SK-N-SH treated with all-trans-retinoic acid at 6 μM for 48 hours (cell line): ENCODE data around the gene CLCN4.

ENCODE experiments used
- BACH2 ChIP-seq: fragments of 250-450 bp; sonication (Bioruptor Pico); IDR thresholded peaks from 2 replicates; pipeline ENCODE4 v1.9.0; 2021; ENCODE audit warnings: mild to moderate bottlenecking, borderline replicate concordance
- CREB5 ChIP-seq: fragments of 250-450 bp; sonication (Bioruptor Pico); IDR thresholded peaks from 2 replicates; pipeline ENCODE4 v1.5.1; 2020; ENCODE audit warnings: low read depth, mild to moderate bottlenecking, moderate library complexity
- CSDC2 ChIP-seq: fragments of 250-450 bp; sonication (Bioruptor Pico); IDR thresholded peaks from 2 replicates; pipeline ENCODE4 v1.5.0; 2020; ENCODE audit warnings: mild to moderate bottlenecking, moderate library complexity
- CSRNP3 ChIP-seq: fragments of 250-450 bp; sonication (Bioruptor Pico); IDR thresholded peaks from 2 replicates; pipeline ENCODE4 v1.5.1; 2021; ENCODE audit warnings: mild to moderate bottlenecking, moderate library complexity
- PPARA ChIP-seq: fragments of 250-450 bp; sonication (Bioruptor Pico); IDR thresholded peaks from 2 replicates; pipeline ENCODE4 v1.5.0; 2020; ENCODE audit warnings: mild to moderate bottlenecking, borderline replicate concordance
- RARB ChIP-seq: fragments of 250-450 bp; sonication (Bioruptor Pico); IDR thresholded peaks from 2 replicates; pipeline ENCODE4 v1.8.0; 2021; ENCODE audit warnings: mild to moderate bottlenecking, moderate library complexity
- TOX ChIP-seq: fragments of 250-450 bp; sonication (Bioruptor Pico); IDR thresholded peaks from 2 replicates; pipeline ENCODE4 v1.8.0; 2021; ENCODE audit warnings: mild to moderate bottlenecking, moderate library complexity, borderline replicate concordance
- ZFP30 ChIP-seq: fragments of 450-650 bp; formaldehyde crosslinking; IDR thresholded peaks from 2 replicates; pipeline ENCODE4 v1.5.0; 2022; ENCODE audit warnings: mild to moderate bottlenecking, moderate library complexity
- ZNF70 ChIP-seq: fragments of 450-650 bp; formaldehyde crosslinking; IDR thresholded peaks from 2 replicates; pipeline ENCODE4 v1.5.0; 2020; ENCODE audit warnings: mild to moderate bottlenecking, moderate library complexity
- ZNF8 ChIP-seq: fragments of 450-650 bp; formaldehyde crosslinking; IDR thresholded peaks from 2 replicates; pipeline ENCODE4 v1.5.0; 2020; ENCODE audit warnings: mild to moderate bottlenecking, moderate library complexity

- TF ChIP-seq RARB (CRISPR knock-in tag), result no peak
- TF ChIP-seq ZNF70 (CRISPR knock-in tag), result no peak
- TF ChIP-seq BACH2 (CRISPR knock-in tag), result no peak
- TF ChIP-seq CREB5 (CRISPR knock-in tag), result no peak
- TF ChIP-seq PPARA (CRISPR knock-in tag), result no peak
- TF ChIP-seq CSRNP3 (CRISPR knock-in tag), result no peak
- TF ChIP-seq TOX, result no peak
- no peak for TF ChIP-seq ZFP30
- no peak for TF ChIP-seq CSDC2 (CRISPR knock-in tag)
- no peak for TF ChIP-seq ZNF8
These were observed 13.4 kb upstream of the CLCN4 start for GRCh38 chrX:10143071-10143983.
